Neural progenitor cell (in vitro differentiated cells): Measurements from ENCODE around the gene SPATA22. TPM values are rescaled to one million over a fixed set of nuclear protein-coding genes. Genes with fewer than 3 reads are reported as not detected.

Experiments used
- DNase-seq: peaks from one replicate; pipeline ENCODE4 v3.0.0-alpha.2; 2016; ENCODE audit warnings: low spot score
- H2AFZ ChIP-seq: fragments of 200-600 bp; sonication (generic); replicated peaks from 2 replicates; pipeline ENCODE4 v1.6.1; 2016; ENCODE audit warnings: antibody characterized with exemption
- H3F3A ChIP-seq: fragments of 200-600 bp; sonication (generic); 2 replicates; pipeline ENCODE4 v1.6.1; 2016; ENCODE audit warnings: antibody characterized with exemption, low read depth
- H3K27ac ChIP-seq: fragments of 200-600 bp; sonication (generic); 2 replicates; pipeline ENCODE4 v1.5.1; 2016; ENCODE audit warnings: mild to moderate bottlenecking
- H3K27me3 ChIP-seq: fragments of 200-600 bp; sonication (generic); 2 replicates; pipeline ENCODE4 v1.6.1; 2016; ENCODE audit warnings: mild to moderate bottlenecking, moderate library complexity
- H3K36me3 ChIP-seq: fragments of 200-600 bp; sonication (generic); 2 replicates; pipeline ENCODE4 v1.5.1; 2016
- H3K4me1 ChIP-seq: fragments of 200-600 bp; sonication (generic); 2 replicates; pipeline ENCODE4 v1.6.1; 2016; ENCODE audit warnings: mixed run types
- H3K4me2 ChIP-seq: fragments of 200-600 bp; sonication (generic); 2 replicates; pipeline ENCODE4 v1.6.1; 2016
- H3K4me3 ChIP-seq: fragments of 200-600 bp; sonication (generic); 2 replicates; pipeline ENCODE4 v1.5.1; 2016
- H3K79me2 ChIP-seq: fragments of 200-600 bp; sonication (generic); 2 replicates; pipeline ENCODE4 v1.6.1; 2016; ENCODE audit warnings: low read depth
- H3K9ac ChIP-seq: fragments of 200-600 bp; sonication (generic); 2 replicates; pipeline ENCODE4 v1.6.1; 2016
- H3K9me3 ChIP-seq: fragments of 200-600 bp; sonication (generic); 2 replicates; pipeline ENCODE4 v1.5.1; 2016; ENCODE audit warnings: low read depth
- H4K20me1 ChIP-seq: fragments of 200-600 bp; sonication (generic); 2 replicates; pipeline ENCODE4 v1.6.1; 2016; ENCODE audit warnings: low read depth
- H3K27ac Mint-ChIP-seq: 3 replicates; pipeline ENCODE4 v1.8.0; 2021; ENCODE audit warnings: mixed read lengths
- H3K27me3 Mint-ChIP-seq: 2 replicates; pipeline ENCODE4 v1.8.0; 2022; ENCODE audit warnings: low read depth, mild to moderate bottlenecking, inconsistent platforms, moderate library complexity, mixed read lengths; ENCODE audit not compliant: insufficient read depth
- H3K36me3 Mint-ChIP-seq: 3 replicates; pipeline ENCODE4 v1.8.0; 2021; ENCODE audit warnings: mixed read lengths
- H3K4me1 Mint-ChIP-seq: 3 replicates; pipeline ENCODE4 v1.8.0; 2021; ENCODE audit warnings: mixed read lengths
- H3K4me3 Mint-ChIP-seq: 3 replicates; pipeline ENCODE4 v1.8.0; 2021; ENCODE audit warnings: mild to moderate bottlenecking, moderate library complexity, mixed read lengths
- H3K9me3 Mint-ChIP-seq: 3 replicates; pipeline ENCODE4 v1.8.0; 2020; ENCODE audit warnings: mixed read lengths
- EZH2 ChIP-seq: fragments of 200-600 bp; sonication (generic); IDR thresholded peaks from 2 replicates; pipeline ENCODE4 v1.6.1; 2017; ENCODE audit warnings: antibody characterized with exemption, mild to moderate bottlenecking, moderate library complexity
- EZH2phosphoT487 ChIP-seq: fragments of 200-600 bp; sonication (generic); IDR thresholded peaks from 2 replicates; pipeline ENCODE4 v1.6.1; 2017; ENCODE audit warnings: antibody characterized with exemption
- total RNA-seq: library from RNA; depleted of rRNA; stranded (reverse); fragments of >200 nt; gene quantifications from 2 replicates; pipeline ENCODE4 v1.2.3, GENCODE V29; 2015; ENCODE audit warnings: low replicate concordance
- TF ChIP-seq, protein P1 (sequence below): fragments of 200-600 bp; sonication (generic); IDR thresholded peaks from 2 replicates; pipeline ENCODE4 v1.5.1; 2017; ENCODE audit warnings: antibody characterized with exemption, mild to moderate bottlenecking

The SPATA22 gene
- total RNA-seq, 1 donor from 2014 or later: not detected

- Histone ChIP-seq H3F3A (no peaks in the 10 kb centered on the region), H3K36me3 (no peaks in the 10 kb centered on the region), H3K27me3 (no peaks in the 10 kb centered on the region), H3K9me3 (no peaks in the 10 kb centered on the region), H3K27ac (no peak overlapping the region), H3K4me2 (no peak overlapping the region), H3K4me1 (peaks cover 10% of the 10 kb centered on the region), H3K4me3 (no peak overlapping the region), H3K9ac (no peak overlapping the region), H3K79me2 (no peaks in the 10 kb centered on the region), H2AFZ (no peak overlapping the region), H4K20me1 (no peaks in the 10 kb centered on the region)
- Mint-ChIP-seq H3K27ac (no peak overlapping the region), H3K4me1 (no peaks in the 10 kb centered on the region), H3K9me3 (peaks cover 7% of the 10 kb centered on the region), H3K36me3 (peaks cover 13% of the 10 kb centered on the region), H3K4me3 (no peak overlapping the region), H3K27me3 (peaks cover 4% of the 10 kb centered on the region)
- no peak for TF ChIP-seq EZH2phosphoT487
- TF ChIP-seq EZH2: no peak
- TF ChIP-seq, protein P1, sequence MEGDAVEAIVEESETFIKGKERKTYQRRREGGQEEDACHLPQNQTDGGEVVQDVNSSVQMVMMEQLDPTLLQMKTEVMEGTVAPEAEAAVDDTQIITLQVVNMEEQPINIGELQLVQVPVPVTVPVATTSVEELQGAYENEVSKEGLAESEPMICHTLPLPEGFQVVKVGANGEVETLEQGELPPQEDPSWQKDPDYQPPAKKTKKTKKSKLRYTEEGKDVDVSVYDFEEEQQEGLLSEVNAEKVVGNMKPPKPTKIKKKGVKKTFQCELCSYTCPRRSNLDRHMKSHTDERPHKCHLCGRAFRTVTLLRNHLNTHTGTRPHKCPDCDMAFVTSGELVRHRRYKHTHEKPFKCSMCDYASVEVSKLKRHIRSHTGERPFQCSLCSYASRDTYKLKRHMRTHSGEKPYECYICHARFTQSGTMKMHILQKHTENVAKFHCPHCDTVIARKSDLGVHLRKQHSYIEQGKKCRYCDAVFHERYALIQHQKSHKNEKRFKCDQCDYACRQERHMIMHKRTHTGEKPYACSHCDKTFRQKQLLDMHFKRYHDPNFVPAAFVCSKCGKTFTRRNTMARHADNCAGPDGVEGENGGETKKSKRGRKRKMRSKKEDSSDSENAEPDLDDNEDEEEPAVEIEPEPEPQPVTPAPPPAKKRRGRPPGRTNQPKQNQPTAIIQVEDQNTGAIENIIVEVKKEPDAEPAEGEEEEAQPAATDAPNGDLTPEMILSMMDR: no peak
- DNase-seq: no peak
Measured at GRCh38 chr17:3506054-3506453, 34.4 kb upstream of the SPATA22 start.

DNA sequence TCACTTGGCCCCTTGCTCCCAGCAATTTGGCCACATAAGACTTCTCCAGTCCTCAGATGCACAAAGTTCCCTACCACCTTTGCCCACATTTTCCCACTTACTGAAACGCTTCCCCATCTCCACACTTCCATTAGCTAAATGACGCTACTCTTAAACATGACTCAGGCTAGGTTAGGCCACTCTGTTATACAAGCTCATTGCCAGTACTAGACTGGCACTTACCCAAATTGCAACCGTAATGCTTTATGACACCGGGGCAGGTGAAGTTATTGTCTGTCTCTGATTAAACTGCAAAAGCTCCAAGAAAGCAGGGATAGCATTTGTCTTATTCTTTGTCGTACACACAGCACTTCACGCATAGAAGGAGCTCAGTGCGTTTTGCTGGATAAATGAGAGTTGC lies 33.4 kb upstream of the SPATA22 start:
- TF ChIP-seq EZH2: no peak
- TF ChIP-seq EZH2phosphoT487: no peak
- TF ChIP-seq, protein P1: no peak
- Histone ChIP-seq H4K20me1 (no peaks in the 10 kb centered on the region), H3K4me2 (no peak overlapping the region), H3K36me3 (no peaks in the 10 kb centered on the region), H3K4me3 (no peak overlapping the region), H3F3A (no peaks in the 10 kb centered on the region), H3K9me3 (no peaks in the 10 kb centered on the region), H3K27me3 (no peaks in the 10 kb centered on the region), H3K9ac (no peak overlapping the region), H3K79me2 (no peaks in the 10 kb centered on the region), H2AFZ (no peak overlapping the region), H3K4me1 (peaks cover 2% of the 10 kb centered on the region), H3K27ac (no peak overlapping the region)
- H3K4me1 Mint-ChIP-seq: no peaks in the 10 kb centered on the region
- DNase-seq: no peak
- peaks cover 14% of the 10 kb centered on the region for H3K9me3 Mint-ChIP-seq
- H3K36me3 Mint-ChIP-seq: peaks cover 8% of the 10 kb centered on the region
- no peak overlapping the region for H3K4me3 Mint-ChIP-seq
- H3K27ac Mint-ChIP-seq: no peak overlapping the region
- H3K27me3 Mint-ChIP-seq: peaks cover 4% of the 10 kb centered on the region

DNA sequence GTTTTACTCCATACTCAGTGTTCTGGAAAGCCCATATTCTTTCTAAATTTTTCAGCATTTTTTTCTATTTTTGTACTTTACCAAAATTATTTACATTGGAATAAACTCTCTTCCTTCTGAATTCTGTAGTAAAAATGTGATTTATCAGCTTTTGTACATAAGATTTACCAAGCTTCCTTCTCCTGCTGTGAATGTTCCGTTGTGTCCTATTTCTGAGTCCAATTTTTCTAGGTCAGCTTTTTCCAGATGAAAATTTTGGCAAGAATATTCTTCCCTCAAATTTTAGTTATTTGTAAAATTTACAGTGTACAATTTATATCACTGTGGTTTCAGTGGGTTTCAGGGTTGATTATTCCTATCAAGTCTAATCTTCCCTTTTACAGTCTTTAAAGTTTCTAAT lies 31.7 kb upstream of the SPATA22 start:
- TF ChIP-seq, protein P1: no peak
- no peak for TF ChIP-seq EZH2
- no peak for TF ChIP-seq EZH2phosphoT487
- no peak overlapping the region for H3K27ac ChIP-seq

GRCh38 chr17:3502466-3502865 lies 30.8 kb upstream of the SPATA22 start:
- Histone ChIP-seq H3K9me3 (no peaks in the 10 kb centered on the region), H3K4me1 (no peaks in the 10 kb centered on the region), H3K27me3 (no peaks in the 10 kb centered on the region), H3K9ac (no peak overlapping the region), H2AFZ (no peak overlapping the region), H3K4me3 (no peak overlapping the region), H4K20me1 (no peaks in the 10 kb centered on the region), H3K4me2 (no peak overlapping the region), H3K36me3 (no peaks in the 10 kb centered on the region), H3K27ac (no peak overlapping the region), H3F3A (no peaks in the 10 kb centered on the region), H3K79me2 (no peaks in the 10 kb centered on the region)
- Mint-ChIP-seq H3K27me3 (no peaks in the 10 kb centered on the region), H3K36me3 (peaks cover 4% of the 10 kb centered on the region), H3K4me3 (no peak overlapping the region), H3K27ac (no peak overlapping the region), H3K9me3 (peaks cover 16% of the 10 kb centered on the region), H3K4me1 (no peaks in the 10 kb centered on the region)
- TF ChIP-seq EZH2 (no peak), EZH2phosphoT487 (no peak)
- TF ChIP-seq, protein P1: no peak
- DNase-seq: no peak

More for the DNA sequence above, 31.7 kb upstream of the SPATA22 start:
- no peak for DNase-seq
- Histone ChIP-seq H3K27me3 (no peaks in the 10 kb centered on the region), H3K4me1 (no peaks in the 10 kb centered on the region), H2AFZ (no peak overlapping the region), H3K4me2 (no peak overlapping the region), H3K36me3 (no peaks in the 10 kb centered on the region), H3K4me3 (no peak overlapping the region), H3F3A (no peaks in the 10 kb centered on the region), H3K9me3 (no peaks in the 10 kb centered on the region), H4K20me1 (no peaks in the 10 kb centered on the region), H3K9ac (no peak overlapping the region), H3K79me2 (no peaks in the 10 kb centered on the region)
- H3K27ac Mint-ChIP-seq: no peak overlapping the region
- no peak overlapping the region for H3K4me3 Mint-ChIP-seq
- no peaks in the 10 kb centered on the region for H3K4me1 Mint-ChIP-seq
- no peaks in the 10 kb centered on the region for H3K27me3 Mint-ChIP-seq
- H3K36me3 Mint-ChIP-seq: peaks cover 4% of the 10 kb centered on the region
- peaks cover 16% of the 10 kb centered on the region for H3K9me3 Mint-ChIP-seq
